Tibial nerve (tissue), 3 donors: ENCODE data around the gene CDHR4.

Source experiments
- CTCF ChIP-seq, 5 experiments: fragments of 200-600 bp in 3 of 5; fragments of 450-650 bp in 2 of 5; sonication (generic) in 3 of 5; IDR thresholded peaks; one replicate each; pipeline ENCODE4 v1.5.1; 2016 to 2019; ENCODE audit warnings: antibody characterized with exemption in 5 of 5, mild to moderate bottlenecking in 3 of 5, moderate library complexity in 2 of 5
- POLR2A ChIP-seq, 2 donors: fragments of 450-650 bp; IDR thresholded peaks; one replicate each; pipeline ENCODE4 v1.6.1; 2017; ENCODE audit warnings: antibody characterized with exemption in 2 of 2, mild to moderate bottlenecking in 2 of 2, moderate library complexity in 2 of 2

DNA sequence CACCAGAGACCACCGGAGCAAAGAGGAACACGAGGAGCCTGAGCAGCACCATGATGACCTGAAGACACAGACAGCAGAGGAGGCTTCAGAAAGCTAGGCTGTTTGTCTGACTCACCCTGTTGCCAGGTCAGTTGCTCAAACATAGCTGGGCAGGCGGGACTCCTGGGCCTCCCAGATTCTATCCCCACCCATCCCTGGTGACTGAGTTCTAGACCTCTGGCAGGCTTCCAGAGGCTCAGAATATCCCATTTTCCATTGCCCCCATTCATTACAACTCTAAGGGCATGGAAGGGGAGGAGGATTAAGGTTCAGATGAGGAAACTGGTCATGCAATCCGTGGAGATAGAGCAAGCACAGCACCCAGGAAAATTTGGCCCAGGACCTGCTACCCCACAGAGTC, at the start of gene CDHR4:
- TF ChIP-seq CTCF (IDR thresholded peaks at IDR 0.05) (no peak), POLR2A (IDR thresholded peaks at IDR 0.05) (no peak)
